ENCODE results near the gene PNPLA7. TPM values are rescaled to one million over a fixed set of nuclear protein-coding genes. Genes with fewer than 3 reads are reported as not detected.

Gene PNPLA7
- total RNA-seq, 2 experiments from 2014 or later, result 1.5 to 10.2 TPM

DNA sequence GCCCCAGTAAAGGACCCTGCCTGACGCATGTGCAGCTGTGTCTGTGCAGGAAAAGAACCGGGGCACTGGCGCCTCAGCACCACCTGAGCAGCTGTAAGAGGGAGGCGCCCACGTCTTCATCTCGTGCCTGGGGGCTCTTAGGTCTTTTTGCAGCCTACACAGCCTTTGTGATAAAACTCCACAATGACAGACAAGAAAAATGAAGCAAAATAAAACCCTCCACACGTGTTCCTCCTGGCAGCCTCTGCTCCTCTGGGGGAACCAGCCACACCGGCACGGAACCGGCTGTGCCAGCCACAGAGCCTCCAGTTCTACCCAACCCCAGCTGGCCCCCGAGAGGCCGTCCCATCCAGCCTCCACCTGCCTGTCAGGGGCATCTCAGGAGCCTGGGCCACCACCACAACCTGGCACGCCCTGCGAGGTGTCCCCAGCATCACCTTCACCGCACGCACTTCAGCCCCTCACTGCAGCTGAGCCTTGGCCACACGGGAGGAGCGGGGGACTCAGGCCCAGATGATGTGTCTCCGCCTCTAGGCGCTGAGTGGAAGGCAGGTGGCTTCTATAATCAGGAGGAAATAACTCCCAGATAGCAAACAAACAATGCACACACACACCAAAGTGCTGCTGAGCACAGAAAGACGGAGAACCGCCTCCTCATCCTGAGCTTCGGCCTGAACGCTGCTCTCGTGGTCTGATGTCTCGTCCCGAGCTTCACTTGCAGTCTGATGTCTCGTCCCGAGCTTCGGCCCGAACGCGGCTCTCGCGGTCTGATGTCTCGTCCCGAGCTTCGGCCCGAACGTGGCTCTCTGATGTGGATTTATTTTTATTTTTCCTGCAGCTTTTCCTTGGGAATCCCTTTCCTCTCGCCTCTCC is 62.5 kb downstream of the PNPLA7 start:
- POLR2A ChIA-PET, result interaction anchor here (0.6 kb wide), 1 partner anchor 113 kb away, joined by 6 read pairs; no protein-coding TSS in a partner anchor
- BruUV-seq (replicated peaks), result no TSS peak

DNA sequence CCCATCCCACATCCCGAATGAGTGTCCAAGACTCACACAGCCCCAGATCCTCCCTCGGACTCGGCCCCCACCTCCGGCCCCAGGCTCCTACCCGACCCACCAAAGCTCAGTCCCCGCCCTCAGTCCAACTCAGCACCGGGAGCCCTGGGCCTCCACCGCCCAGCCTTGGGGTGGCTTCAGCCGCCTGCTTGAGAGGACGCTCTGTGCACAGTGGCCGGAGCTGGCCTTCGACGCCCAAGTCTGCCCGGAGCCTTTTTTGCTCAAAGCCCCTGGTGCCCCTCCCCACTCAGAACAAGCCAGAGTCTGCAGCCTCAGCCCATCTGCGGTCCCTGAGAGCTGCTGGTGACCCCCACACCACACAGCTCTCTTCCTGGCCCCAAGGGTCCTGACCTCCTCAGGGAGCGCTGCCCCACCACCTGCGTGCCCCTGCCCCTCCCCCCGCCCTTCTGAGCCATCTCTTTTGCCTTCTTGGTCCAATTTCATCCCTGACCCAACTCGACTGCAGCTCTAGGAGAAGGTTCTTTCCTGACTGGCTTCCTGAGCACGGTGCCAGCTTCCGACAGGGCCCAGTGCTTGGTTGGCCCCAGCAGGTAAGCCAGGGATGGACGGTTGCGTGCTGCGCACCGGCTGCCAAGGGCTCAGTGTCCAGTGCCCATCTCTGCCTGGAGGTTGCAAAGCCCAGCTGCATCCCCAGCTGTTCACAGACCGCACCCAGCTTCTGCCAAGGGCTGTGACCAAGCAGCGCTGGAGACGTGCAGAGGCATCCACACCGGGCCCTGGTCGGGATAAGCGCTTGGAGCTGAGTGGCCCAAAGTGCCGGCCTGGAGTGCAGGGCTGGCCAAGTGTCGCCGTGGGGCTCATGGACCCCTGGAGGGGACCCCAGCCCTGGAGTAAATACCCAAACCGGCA is 63.4 kb downstream of the PNPLA7 start:
- ChIA-PET CTCF (ENCODE audit: unreplicated experiment) (no interaction called here), POLR2A (no interaction called here)
- Histone ChIP-seq H3K27ac (ENCODE audit: low read depth, low read length, poor library complexity, severe bottlenecking) (no peak overlapping the region), H3K36me3 (ENCODE audit: insufficient read depth, low read length) (no peaks in the 10 kb centered on the region), H3K4me2 (ENCODE audit: low read length) (no peak overlapping the region), H2AFZ (ENCODE audit: low read length) (no peak overlapping the region), H3K79me2 (ENCODE audit: insufficient read depth, low read depth, low read length) (no peaks in the 10 kb centered on the region), H4K20me1 (ENCODE audit: insufficient read depth, low read length) (no peaks in the 10 kb centered on the region), H3K4me1 (ENCODE audit: insufficient read depth, low read length, poor library complexity, severe bottlenecking) (no peaks in the 10 kb centered on the region), H3K4me3 (ENCODE audit: low read depth, low read length, poor library complexity, severe bottlenecking) (no peak overlapping the region), H3K9me3 (ENCODE audit: low read length) (no peaks in the 10 kb centered on the region), H3K9me2 (ENCODE audit: insufficient read depth, low read length) (no peaks in the 10 kb centered on the region)
- DNase-seq (ENCODE audit: low spot score), result no peak
- no TSS peak for BruUV-seq (replicated peaks)
- intact Hi-C loops (cut with micrococcal nuclease; ENCODE audit: unreplicated experiment), result no loop called here
- TF ChIP-seq, protein P1, sequence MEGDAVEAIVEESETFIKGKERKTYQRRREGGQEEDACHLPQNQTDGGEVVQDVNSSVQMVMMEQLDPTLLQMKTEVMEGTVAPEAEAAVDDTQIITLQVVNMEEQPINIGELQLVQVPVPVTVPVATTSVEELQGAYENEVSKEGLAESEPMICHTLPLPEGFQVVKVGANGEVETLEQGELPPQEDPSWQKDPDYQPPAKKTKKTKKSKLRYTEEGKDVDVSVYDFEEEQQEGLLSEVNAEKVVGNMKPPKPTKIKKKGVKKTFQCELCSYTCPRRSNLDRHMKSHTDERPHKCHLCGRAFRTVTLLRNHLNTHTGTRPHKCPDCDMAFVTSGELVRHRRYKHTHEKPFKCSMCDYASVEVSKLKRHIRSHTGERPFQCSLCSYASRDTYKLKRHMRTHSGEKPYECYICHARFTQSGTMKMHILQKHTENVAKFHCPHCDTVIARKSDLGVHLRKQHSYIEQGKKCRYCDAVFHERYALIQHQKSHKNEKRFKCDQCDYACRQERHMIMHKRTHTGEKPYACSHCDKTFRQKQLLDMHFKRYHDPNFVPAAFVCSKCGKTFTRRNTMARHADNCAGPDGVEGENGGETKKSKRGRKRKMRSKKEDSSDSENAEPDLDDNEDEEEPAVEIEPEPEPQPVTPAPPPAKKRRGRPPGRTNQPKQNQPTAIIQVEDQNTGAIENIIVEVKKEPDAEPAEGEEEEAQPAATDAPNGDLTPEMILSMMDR (conservative IDR thresholded peaks at IDR 0.05; ENCODE audit: low read length), result no peak
- no peak for TF ChIP-seq EZH2phosphoT487 (IDR thresholded peaks at IDR 0.05; ENCODE audit: borderline replicate concordance, low read depth, low read length)

More for the DNA sequence above, 62.5 kb downstream of the PNPLA7 start:
- Histone ChIP-seq H4K20me1 (ENCODE audit: insufficient read depth, low read length) (no peaks in the 10 kb centered on the region), H3K9me3 (ENCODE audit: low read length) (no peaks in the 10 kb centered on the region), H3K9me2 (ENCODE audit: insufficient read depth, low read length) (no peaks in the 10 kb centered on the region), H3K4me3 (ENCODE audit: low read depth, low read length, poor library complexity, severe bottlenecking) (no peak overlapping the region), H3K36me3 (ENCODE audit: insufficient read depth, low read length) (no peaks in the 10 kb centered on the region), H3K4me2 (ENCODE audit: low read length) (no peak overlapping the region), H3K27ac (ENCODE audit: low read depth, low read length, poor library complexity, severe bottlenecking) (no peak overlapping the region), H3K4me1 (ENCODE audit: insufficient read depth, low read length, poor library complexity, severe bottlenecking) (no peaks in the 10 kb centered on the region), H2AFZ (ENCODE audit: low read length) (no peak overlapping the region), H3K79me2 (ENCODE audit: insufficient read depth, low read depth, low read length) (no peaks in the 10 kb centered on the region)
- intact Hi-C loops (cut with micrococcal nuclease; ENCODE audit: unreplicated experiment), result no loop called here
- CTCF ChIA-PET (ENCODE audit: unreplicated experiment), result no interaction called here
- TF ChIP-seq, protein P1 (conservative IDR thresholded peaks at IDR 0.05; ENCODE audit: low read length), result no peak
- TF ChIP-seq EZH2phosphoT487 (IDR thresholded peaks at IDR 0.05; ENCODE audit: borderline replicate concordance, low read depth, low read length), result no peak
- DNase-seq (ENCODE audit: low spot score), result no peak
